Activated T-cell treated with anti-CD3 and anti-CD28 coated beads for 4 hours (primary cell): ENCODE results near the gene PRKAG1.

Source experiments
- DNase-seq: peaks from one replicate; pipeline ENCODE4 v3.0.0-alpha.2; 2020

PRKAG1 gene

DNA sequence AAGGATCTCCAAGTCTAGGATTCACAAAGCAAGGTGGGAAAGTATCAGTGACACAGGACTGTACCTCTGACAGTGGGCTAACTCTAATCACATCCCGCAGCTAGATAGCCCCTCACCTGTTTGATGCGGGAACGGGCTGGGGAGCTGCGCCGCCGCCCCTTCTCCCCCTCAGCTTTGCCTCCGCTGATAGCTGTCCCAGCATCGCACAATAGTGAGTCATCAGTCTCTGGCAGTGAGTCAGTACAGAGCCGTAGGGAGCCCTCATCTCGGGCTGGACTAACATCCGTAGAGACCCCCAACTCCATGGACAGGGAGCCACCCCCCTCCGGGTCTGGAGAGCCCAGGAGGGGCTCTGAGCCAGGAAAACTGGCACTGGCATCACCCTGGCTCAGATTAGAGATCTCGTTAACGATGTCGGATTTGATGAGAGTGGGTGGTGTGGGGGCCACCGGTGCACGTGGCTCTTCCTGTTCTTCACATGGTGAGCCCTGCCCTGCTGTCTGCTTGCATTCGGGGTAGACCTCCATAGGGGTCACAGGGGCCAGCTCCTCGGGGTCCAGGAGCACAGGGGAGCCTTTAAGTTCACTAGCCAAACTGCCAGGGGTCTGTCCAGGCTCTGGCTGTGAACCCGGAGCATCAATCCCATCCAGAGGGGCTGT is 31.1 kb upstream of the PRKAG1 start:
- no peak for DNase-seq

DNA sequence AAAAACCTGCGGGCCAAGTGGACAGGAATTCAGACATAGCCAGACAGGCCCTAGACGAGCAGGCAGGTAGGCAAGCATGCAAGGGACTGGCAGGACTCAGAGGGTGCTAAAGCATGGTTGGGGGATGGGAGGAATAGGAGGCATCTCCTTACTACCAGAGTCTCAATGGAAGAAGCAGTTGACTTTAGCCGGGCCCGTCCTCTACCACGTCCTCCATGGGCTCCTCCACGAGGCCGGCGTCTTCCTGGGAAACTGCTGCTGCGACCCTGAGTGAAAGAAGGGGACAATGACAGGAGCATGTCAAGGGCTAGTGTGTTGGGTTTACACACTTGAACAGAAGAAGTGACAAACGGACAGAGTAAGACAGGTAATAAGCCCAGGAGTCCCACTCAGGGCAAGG is 30.4 kb upstream of the PRKAG1 start:
- DNase-seq = no peak

DNA sequence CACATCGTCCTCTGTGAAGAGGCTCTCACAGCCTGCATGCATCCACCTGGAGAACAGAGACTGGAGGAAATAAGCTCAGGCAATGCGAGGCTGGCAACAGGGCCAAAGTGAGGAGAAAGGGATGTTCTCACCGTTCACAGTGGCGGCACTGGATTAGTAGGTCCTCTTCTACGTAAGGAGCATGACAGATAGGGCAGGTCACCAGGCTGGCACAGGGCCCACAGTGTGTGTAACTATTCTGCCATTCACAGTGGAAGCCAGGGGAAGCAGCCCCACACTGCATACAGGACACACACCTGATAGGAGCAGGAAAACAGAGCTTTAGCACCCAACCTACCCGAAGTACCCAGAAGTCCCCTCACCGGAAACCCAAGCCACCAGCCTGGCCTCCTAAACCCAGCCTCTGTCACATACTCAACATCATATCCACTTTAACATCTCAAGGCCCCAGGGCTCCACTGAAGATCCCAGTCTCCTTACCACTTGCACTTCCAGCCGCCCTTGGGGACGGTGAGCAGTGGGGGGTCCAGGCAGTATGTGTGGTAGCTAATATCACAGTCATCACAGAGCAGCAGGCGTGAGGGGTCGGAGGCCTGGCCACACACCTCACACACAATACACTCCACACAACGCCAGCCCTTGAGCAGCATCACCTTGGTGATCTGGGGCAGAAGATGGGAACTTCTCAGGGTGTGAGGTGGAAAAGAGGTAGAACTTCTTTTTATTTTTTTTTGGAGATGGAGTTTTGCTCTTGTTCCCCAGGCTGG is 27.7 kb upstream of the PRKAG1 start:
- no peak for DNase-seq

DNA sequence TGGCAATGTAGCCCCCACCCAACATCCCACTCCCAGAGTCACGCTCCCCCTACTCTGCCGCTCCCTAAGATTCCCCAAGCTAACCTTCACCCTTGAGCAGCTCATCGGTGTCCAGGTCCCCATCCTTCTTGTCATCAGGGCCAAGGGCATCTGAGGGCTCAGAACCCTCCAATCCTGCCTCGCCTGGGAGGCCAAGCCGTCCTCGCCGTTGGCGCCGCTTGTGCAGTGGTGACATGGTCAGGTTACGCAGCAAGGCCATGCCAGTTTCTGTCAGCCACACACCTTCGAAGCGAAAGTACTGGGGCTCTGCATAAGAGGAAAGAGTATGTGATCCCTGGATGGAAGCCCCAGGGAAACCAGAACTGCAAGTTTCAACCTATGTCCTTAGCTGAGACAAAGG is 26.1 kb upstream of the PRKAG1 start:
- DNase-seq = no peak

DNA sequence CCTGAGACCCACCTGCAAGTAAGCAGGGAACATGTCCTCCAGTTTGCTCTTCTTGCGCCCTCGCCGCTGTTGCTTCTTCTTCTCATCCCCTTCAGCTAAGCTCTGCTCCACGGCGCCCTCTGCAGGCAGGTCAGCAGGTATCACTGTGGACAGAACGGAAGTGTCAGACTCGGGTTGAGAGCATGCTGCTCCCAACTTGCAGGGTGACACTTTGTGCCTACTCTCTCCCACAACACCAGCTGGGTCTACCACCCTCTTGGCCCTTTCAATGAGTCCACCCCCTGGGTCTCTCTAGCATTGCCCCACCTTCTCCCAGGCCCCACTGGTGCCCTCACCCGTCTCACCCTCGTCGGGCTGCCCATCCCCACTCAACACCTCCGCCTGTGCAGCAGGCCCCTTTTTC is 25.3 kb upstream of the PRKAG1 start:
- DNase-seq = peak; percentile 73

DNA sequence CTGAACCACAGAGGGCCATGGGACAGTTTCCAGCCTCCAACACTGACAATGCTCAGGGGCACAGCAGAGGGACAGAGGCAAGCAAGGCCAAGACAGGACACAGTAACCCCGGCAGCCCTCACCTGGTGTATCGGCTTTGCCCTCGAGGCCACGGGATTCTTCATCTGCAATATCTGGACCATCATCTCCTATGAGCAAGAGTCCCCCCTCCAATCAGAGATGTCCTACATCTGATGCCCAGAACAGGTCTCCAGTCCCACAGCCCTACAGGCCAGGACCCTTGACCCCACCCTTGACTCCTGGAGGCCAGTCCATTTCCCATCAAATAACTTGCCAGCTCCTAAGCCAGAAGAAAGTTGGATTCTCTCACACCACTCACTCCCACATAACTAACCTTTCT is 24.7 kb upstream of the PRKAG1 start:
- DNase-seq = no peak

DNA sequence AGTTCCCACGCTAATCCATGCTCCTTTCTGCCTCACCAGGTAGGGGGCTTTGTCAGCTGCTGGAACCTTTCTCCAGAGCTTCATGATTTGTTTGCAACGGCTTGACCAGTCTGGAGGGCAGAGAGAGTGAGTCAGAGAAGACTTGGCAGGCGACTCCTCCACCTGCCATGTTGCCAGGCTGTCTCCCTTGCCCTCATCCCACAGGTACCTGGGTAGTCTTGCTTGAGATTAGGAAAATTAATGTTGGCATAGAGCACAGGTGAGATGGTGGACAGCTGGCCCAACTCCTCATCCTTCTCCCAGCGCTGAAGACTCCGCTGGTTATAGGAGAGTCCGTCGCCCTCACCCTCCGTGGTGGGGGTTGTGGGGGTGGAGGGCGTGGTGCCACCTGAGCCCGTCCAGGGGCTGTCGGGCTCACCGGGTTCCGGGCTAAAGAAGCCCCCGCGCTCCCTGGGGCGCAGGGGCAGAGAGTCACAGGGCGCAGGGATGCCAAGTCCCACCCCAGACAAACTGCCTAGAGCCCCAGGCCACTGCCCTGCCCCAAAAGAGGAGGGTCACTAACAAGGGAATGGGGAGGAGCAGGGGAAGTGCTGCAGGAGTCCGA is 23.4 kb upstream of the PRKAG1 start:
- no peak for DNase-seq

DNA sequence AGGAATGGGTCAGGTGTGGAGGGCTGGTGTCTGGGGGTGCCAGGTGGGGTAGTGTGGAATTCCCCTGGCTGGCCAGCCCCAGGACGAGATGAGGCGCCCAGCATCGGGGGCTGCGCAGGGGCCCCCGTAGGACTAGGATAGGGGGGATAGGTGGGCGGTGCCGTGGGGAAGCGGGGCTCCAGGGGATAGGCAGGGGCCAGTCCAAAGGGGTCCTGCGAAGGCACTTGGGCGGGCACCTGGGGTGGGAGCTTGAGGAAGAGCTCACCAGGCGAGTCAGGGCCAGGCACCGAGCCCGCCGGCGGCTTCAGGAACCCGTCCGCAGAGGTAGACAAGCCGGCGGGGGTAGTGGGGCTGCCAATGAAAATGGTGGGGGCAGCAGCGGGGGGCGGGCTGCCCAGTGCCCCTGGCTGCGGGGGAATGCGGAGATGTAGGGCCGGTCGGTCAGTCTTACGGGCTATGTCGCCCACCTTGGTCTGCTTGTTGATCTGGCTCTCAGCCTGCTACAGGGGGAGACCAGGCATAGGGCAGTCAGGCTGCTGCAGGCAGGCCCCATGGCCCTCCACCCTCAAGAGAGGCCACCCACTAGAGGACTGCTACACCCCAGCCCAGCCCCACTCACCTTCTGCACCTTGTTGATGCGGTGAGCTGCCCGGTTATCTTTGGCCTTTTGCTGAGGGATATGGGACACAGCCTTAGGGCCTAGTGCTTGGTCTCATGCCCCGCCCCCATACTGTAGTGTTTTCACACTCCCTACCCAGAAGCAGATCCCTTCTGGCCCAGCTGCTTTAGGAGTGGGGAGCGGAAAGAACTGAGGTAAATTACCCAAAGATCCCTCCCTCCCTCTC is 22.7 kb upstream of the PRKAG1 start:
- DNase-seq = no peak

DNA sequence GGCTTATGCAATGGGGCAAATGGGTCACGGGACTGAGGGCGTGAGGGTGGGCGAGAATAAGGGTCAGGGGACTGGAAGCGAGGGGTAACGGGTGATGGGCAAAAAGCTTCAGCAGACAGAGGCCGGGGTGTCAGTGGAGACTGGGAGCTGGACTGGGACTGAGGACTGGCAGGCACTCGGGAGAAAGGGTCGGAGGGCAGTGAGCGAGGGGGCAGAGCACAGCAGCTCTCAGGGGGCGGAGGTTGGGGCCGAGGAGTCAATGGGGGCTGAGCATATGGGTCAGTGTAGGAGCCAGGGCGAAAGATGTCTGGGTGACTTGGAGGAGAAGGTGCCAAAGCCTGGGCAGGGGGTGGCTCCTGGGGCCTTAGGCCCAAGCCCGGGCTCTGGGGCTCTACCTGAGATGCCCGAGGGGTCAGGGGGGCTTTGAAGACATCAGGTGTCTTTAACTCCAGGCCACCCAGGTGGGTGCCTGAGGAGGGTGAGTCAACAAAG is 21.8 kb upstream of the PRKAG1 start:
- no peak for DNase-seq

DNA sequence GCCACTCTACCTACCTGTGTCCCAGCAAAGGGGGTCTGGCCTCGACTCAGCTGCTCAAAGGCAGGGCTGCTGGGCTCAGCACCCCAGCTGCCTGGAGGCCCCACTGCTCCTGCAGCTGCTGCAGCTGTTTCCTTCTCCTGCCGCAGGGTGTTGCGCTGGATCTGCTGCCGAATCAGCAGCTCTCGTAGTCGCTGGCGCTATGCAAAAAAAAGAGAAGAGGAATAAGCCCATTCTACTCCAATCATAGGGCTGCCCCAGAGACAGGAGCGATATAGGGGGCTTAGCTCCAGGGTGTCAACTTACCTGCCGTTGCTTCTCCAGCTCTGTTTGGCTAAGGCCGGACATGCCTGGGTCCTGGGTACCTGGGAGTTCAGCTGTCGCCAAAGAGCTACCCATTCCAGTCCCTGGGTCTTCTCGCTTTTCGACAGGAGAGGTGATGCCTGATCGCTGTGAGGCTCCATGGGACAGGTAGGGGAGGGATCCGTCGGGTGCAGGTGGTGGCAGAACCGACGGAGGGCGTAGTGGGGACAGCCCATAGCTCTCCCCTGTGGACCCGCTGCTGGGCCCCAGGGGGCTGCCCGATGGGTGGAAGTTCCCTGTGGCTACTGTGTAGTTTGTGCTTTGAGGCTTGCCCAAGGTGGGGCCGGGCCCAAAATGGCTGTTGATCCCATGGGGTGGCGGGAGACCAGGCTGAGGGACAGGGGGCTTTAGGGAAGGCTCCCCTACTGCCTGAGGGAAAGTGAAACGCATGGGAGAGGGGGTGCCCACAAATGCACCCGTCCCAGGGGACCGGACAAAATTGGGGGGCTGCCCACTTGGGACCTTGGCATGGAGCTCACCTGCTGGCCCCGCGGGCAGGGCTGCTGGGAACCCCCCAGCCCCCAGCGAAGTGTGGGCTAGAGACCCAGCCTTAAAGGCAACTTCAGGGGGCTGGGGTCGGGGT is 21.1 kb upstream of the PRKAG1 start:
- no peak for DNase-seq

DNA sequence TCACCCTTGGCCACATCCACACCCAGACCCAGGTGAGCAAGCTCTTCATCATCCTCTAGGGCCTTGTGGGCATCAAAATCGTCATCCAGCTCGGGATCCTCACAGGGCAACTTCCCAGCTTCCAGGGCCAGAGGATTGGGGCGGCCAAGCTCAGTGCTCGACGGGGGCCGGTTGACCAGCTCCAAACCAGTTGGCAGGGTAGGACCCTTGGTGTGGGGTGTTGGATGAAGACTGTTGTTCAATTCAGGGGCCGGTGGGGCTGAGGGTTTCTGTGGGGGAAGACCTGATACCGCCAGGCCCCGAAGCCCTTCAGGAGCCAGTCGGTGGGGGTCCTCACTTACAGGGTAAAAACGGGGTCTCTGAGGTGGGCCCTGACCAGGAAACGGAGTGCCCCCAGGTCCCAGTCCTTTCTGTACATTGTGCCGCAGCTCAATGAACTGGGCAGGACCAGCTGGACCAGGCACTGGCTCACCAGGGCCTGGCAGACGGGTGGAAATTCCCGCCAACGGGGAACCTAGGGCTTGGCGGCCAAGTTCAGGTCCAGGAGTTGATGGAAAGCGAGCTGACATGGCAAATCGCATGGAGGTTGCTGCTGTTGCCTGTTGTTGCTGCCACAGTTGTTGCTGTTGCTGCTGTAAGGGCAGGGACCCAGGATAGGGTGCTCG is 19.8 kb upstream of the PRKAG1 start:
- DNase-seq = no peak

DNA sequence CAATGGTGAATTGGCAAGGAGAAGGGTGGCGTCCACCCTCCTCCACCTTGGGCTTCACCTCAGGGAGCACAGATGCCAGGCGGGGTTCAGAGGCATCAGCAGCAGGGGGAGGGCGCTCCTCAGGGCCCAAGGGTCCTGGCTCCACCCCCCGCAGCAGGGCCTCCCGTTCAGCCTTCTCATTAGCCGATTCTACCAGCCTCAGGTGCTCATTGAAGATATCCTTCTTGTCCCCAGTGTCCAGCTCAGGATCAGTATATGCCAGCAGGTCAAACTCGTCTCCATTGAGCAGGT is 19.3 kb upstream of the PRKAG1 start:
- no peak for DNase-seq

DNA sequence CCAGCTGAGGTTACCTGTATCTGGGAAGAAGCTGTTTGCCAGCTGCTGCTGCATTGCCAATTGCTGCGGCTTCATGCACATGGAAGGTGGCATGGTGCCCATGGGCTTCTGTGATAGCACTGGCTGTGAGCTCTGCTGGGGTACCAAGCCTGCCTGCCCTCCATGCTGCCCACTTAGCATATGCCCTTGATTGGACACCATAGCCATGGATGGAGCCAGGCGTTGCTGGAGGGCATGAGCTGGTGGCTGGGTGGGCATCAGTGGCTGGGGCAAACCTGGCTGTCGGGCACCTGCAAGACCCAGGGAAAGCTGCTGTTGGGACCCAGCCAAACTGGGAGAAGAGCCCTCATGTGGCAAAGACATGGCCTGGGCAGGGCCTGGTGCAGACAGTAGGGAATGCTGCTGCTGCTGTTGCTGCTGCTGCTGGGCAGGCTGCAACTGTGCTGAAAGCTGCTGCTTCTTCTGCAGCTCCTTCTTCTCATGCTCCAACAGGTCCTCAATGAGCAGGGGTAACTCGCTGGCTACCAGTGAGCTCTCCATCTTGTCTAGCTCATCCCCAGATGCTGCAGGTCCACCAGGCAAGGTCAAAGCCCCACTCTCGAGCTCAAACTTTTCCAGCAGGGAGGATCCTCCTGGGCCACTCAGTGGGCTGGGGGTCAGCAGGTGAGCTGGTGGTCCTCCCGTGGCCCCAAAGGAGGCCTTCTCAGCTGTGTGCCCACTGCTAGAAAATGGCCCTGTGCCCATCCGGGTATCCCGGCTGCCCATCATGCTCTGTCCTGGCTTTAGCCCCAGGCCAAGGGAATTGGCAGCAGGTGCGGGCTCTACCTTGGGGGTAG is 18.8 kb upstream of the PRKAG1 start:
- DNase-seq = no peak

DNA sequence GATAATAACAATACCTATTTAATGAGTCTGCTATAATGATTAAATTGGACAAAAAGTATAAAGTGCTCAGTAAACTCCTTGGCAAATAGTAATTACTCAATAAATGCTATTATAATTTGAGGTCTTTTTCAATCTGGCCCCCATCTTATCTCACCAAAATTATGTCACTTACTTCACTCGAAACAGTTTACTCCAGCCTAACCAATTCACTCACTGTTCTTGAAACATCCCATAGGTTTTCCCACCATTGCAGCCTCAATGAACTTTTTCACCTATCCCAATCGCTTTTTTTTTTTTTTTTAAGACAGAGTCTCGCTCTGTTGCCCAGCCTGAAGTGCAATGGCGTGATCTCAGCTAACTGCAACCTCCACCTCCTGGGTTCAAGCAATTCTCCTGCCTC is 17.5 kb upstream of the PRKAG1 start:
- DNase-seq = no peak

DNA sequence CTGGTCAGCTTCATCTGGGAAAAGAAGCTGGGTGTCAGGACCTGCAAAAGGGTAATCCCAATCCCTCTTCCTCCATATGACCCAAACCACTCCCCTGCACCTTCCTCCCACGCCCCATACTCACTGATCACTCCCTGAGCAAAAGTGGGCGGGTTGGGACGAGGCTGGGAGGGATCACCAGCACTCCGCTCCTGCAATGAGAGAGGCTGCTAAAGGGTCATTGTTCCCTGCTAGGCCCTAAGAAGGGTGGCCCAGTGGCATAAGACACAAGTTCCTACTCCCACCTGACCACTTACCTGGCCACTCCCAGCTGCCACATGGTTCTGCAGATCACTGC is 15.7 kb upstream of the PRKAG1 start:
- DNase-seq = no peak

DNA sequence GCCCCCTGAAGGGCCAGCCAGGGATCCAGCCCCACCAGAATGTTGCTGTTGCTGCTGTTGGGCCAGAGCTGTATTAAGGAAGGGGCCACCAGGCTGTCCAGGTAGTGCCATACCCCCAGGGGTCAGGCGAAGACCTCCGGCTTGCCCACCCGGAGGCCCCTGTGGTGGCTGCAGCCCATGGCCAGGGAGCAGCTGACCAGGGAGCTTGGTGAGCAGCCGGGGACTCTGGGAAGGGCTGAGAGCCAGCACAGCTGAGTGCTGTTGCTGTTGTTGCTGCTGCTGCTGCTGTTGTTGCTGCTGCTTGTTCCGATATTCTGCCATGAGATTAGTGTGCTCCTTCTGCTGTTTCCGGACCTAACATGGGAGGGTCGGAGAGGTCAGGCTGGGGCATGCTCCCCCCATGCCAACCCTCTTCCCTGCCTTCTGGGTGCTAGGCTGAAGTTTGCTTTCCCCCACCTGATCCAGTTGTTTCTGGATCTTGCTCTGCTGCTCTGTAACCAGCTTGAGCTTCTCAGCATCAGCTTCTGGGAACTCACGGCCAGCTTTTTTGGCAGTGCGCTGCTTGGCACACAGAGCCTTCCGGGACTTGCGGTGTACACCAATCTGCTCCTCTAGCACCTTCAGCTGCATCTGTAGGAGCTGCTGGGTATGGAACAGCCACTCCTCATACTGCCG is 15.2 kb upstream of the PRKAG1 start:
- DNase-seq = no peak

DNA sequence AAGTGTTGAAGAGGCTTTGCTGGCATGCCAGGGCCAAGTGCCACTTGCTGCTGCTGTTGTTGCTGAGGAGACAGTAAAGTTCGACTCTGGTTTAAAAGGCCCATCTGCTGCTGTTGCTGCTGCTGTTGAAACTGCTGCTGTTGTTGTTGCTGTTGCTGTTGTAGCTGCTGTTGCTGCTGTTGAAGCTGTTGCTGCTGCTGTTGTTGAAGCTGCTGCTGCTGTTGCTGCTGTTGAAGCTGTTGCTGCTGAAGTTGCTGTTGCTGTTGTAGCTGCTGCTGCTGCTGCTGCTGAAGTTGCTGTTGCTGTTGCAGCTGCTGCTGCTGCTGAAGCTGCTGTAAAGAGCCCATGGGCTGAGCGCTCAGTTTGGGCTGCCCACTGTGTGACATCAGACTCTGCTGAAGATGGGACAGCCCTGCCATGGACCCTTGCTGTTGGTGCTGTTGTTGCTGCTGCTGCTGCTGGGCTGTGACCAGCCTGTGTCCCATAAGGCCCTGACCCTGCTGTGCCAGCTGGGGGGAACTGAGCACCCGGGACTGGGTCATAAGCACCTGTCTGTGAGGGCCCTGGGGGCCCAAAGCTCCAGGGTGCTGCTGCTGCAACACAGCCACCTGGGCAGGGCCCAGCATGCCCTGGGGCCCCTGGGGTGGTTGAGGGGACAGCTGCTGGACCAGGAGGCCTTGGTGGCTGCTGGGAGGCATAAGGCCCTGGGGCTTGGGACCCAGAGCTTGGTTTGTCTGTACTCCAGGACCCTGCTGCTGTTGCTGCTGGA is 14.3 kb upstream of the PRKAG1 start:
- no peak for DNase-seq

DNA sequence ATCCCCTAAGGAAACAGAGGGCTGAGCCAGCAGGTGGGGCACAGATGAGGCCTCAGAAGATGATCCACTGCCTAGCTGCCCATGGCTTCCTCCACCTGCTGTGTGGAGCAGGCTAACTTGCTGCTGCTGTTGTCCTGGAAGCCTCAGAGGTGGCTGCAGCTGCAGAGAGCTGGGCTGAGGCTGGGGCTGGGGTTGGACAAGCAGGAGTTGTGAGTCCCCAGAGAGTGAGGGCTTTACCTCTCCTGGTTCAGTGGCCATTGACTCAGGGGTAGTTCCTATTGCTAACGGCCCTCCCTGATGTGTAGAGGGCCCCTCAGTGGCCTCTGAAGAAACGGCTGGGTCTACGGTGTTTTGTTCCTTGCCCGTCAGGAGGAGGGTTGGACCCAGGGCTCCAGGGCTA is 13.7 kb upstream of the PRKAG1 start:
- no peak for DNase-seq

DNA sequence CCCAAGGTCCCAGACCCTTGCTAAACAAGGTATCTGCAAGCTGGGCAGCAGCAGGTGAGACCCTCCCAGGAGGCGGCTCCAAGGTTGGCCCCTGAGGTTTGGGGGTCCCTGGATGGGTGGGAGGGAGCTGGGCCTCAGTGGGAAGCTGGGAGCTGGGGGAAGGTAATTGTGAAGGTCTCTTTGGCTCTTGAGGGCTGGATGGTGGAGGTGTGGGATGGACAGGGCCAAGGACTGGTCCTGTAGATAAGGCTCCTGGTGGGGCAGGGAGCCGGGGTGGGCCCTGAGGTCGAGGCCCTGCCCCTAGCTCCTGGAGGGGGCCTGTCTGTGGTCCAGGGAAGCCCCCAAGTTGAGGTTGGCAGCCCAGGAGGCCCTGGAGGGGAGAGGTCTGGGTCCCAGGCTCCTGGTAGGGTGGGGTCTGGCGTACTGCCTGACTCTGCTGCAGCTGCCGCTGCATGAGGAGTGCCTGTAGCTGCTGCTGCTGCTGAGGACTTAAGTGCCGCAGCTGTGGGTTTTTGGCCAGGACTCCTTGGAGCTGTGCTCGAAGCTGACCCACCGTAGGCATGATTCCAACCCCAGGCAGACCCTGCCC is 13.1 kb upstream of the PRKAG1 start:
- DNase-seq = no peak
